Endothelial cell (in vitro differentiated cells): Measurements from ENCODE around the gene ARFGEF3. TPM values are rescaled to one million over a fixed set of nuclear protein-coding genes. Genes with fewer than 3 reads are reported as not detected.

Experiments used
- DNase-seq: peaks from one replicate; pipeline ENCODE4 v3.0.0; 2021; ENCODE audit warnings: low spot score
- H3K27ac Mint-ChIP-seq: one replicate; pipeline ENCODE4 v1.8.0; 2021; ENCODE audit warnings: mixed read lengths, inconsistent platforms; ENCODE audit not compliant: unreplicated experiment
- H3K27me3 Mint-ChIP-seq: one replicate; pipeline ENCODE4 v1.8.0; 2021; ENCODE audit warnings: mild to moderate bottlenecking, moderate library complexity, mixed read lengths, inconsistent platforms; ENCODE audit not compliant: unreplicated experiment
- H3K36me3 Mint-ChIP-seq: one replicate; pipeline ENCODE4 v1.8.0; 2021; ENCODE audit warnings: mild to moderate bottlenecking, low read depth, mixed read lengths, inconsistent platforms; ENCODE audit not compliant: unreplicated experiment
- H3K4me1 Mint-ChIP-seq: one replicate; pipeline ENCODE4 v1.8.0; 2021; ENCODE audit warnings: mild to moderate bottlenecking, mixed read lengths, inconsistent platforms; ENCODE audit not compliant: unreplicated experiment
- H3K4me3 Mint-ChIP-seq: one replicate; pipeline ENCODE4 v1.8.0; 2021; ENCODE audit warnings: mild to moderate bottlenecking, mixed read lengths, inconsistent platforms; ENCODE audit not compliant: unreplicated experiment
- H3K9me3 Mint-ChIP-seq: one replicate; pipeline ENCODE4 v1.8.0; 2021; ENCODE audit warnings: mixed read lengths, inconsistent platforms; ENCODE audit not compliant: unreplicated experiment
- total RNA-seq: library from RNA; stranded (reverse); fragmentation: NEBNext Ultra II Directional; extraction: Animal tissue kit (Norgen Biotek cat#: 25700); gene quantifications from one replicate; pipeline ENCODE4 v1.2.1, GENCODE V29; 2021; ENCODE audit not compliant: unreplicated experiment
- TF ChIP-seq, protein P1 (sequence below): fragments of 200-600 bp; sonication (generic); IDR thresholded peaks from one replicate; pipeline ENCODE4 v1.5.0; 2021; ENCODE audit warnings: antibody characterized with exemption; ENCODE audit not compliant: unreplicated experiment

Gene ARFGEF3
- total RNA-seq, 1 donor from 2014 or later: 6.4 TPM

DNA sequence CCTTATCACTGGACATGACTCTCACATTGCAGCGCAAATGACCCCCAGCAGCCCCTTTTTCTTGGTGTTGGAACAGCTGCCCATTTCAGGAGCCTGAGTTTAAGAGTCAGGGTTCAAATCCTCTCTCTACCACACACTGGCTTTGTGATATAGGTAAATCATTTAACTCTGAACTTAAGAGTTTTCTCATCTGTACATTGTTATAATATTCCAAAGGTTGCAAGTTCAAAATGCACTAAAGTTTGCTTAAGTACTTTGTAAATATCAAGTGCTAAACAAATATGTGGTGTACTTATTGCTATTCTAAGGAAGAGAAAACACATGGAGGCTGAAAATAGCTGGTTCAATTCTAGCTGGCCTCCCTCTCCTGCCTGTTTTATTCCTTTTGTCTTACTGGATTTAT lies 95.9 kb downstream of the ARFGEF3 start:
- Mint-ChIP-seq H3K27ac (no peak overlapping the region), H3K9me3 (no peaks in the 10 kb centered on the region), H3K36me3 (no peaks in the 10 kb centered on the region), H3K27me3 (no peaks in the 10 kb centered on the region), H3K4me1 (peaks cover 4% of the 10 kb centered on the region), H3K4me3 (no peak overlapping the region)
- no peak for DNase-seq
- TF ChIP-seq, protein P1, sequence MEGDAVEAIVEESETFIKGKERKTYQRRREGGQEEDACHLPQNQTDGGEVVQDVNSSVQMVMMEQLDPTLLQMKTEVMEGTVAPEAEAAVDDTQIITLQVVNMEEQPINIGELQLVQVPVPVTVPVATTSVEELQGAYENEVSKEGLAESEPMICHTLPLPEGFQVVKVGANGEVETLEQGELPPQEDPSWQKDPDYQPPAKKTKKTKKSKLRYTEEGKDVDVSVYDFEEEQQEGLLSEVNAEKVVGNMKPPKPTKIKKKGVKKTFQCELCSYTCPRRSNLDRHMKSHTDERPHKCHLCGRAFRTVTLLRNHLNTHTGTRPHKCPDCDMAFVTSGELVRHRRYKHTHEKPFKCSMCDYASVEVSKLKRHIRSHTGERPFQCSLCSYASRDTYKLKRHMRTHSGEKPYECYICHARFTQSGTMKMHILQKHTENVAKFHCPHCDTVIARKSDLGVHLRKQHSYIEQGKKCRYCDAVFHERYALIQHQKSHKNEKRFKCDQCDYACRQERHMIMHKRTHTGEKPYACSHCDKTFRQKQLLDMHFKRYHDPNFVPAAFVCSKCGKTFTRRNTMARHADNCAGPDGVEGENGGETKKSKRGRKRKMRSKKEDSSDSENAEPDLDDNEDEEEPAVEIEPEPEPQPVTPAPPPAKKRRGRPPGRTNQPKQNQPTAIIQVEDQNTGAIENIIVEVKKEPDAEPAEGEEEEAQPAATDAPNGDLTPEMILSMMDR: no peak

GRCh38 chr6:138258197-138258596 lies 96.5 kb downstream of the ARFGEF3 start:
- TF ChIP-seq, protein P1: no peak
- H3K4me1 Mint-ChIP-seq: peaks cover 2% of the 10 kb centered on the region

DNA sequence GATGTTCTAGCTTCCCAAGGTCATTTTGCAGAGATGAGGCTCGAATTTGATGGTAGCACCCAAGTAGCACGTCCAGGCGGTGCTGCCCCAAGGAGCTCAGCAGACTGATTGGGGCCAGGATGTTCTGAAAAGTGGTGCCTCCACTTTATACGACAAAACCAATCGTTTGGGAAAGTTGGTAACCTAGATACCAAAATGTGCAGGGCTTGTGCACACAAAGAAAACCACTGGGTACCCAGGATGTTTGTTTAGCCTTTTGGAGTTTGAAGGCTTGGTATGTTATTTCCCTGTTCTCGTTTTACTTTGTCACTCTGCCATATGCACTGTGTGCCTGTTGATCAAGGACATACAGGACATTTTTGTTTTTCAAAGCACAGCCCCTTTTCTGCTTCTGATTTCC lies 97.3 kb downstream of the ARFGEF3 start:
- no peaks in the 10 kb centered on the region for H3K27me3 Mint-ChIP-seq
- H3K9me3 Mint-ChIP-seq: no peaks in the 10 kb centered on the region
- no peak for DNase-seq
- H3K36me3 Mint-ChIP-seq: no peaks in the 10 kb centered on the region
- TF ChIP-seq, protein P1: no peak
- H3K4me1 Mint-ChIP-seq: peaks cover 2% of the 10 kb centered on the region
- no peak overlapping the region for H3K4me3 Mint-ChIP-seq
- peak overlapping the region; percentile 25 for H3K27ac Mint-ChIP-seq

More at GRCh38 chr6:138258197-138258596, 96.5 kb downstream of the ARFGEF3 start:
- Mint-ChIP-seq H3K9me3 (no peaks in the 10 kb centered on the region), H3K27ac (no peak overlapping the region), H3K36me3 (no peaks in the 10 kb centered on the region), H3K4me3 (no peak overlapping the region), H3K27me3 (no peaks in the 10 kb centered on the region)
- DNase-seq: no peak

GRCh38 chr6:138261116-138261780 lies 99.5 kb downstream of the ARFGEF3 start:
- H3K27me3 Mint-ChIP-seq: no peaks in the 10 kb centered on the region
- DNase-seq: no peak
- no peak overlapping the region for H3K4me3 Mint-ChIP-seq
- no peaks in the 10 kb centered on the region for H3K36me3 Mint-ChIP-seq
- H3K9me3 Mint-ChIP-seq: no peaks in the 10 kb centered on the region
- TF ChIP-seq, protein P1: no peak
- peaks cover 2% of the 10 kb centered on the region for H3K4me1 Mint-ChIP-seq
- no peak overlapping the region for H3K27ac Mint-ChIP-seq

- Mint-ChIP-seq H3K36me3 (no peaks in the 10 kb centered on the region), H3K4me1 (no peaks in the 10 kb centered on the region), H3K9me3 (no peaks in the 10 kb centered on the region), H3K27me3 (peaks cover 2% of the 10 kb centered on the region), H3K27ac (no peak overlapping the region), H3K4me3 (no peak overlapping the region)
- no peak for DNase-seq
- TF ChIP-seq, protein P1: no peak
Measured at GRCh38 chr6:138263963-138264362, 102.2 kb downstream of the ARFGEF3 start.
